ENCODE results near the gene DOCK10. TPM values are rescaled to one million over a fixed set of nuclear protein-coding genes. Genes with fewer than 3 reads are reported as not detected.

The DOCK10 gene
- total and polyA plus RNA-seq, 7 donors: 3.0 to 11.4 (median 5.4) TPM

- no peaks in the 10 kb centered on the region for H3K9me3 ChIP-seq
- H3K4me3 ChIP-seq: no peak overlapping the region
- H3K27me3 ChIP-seq: no peaks in the 10 kb centered on the region
- TF ChIP-seq, protein P1, sequence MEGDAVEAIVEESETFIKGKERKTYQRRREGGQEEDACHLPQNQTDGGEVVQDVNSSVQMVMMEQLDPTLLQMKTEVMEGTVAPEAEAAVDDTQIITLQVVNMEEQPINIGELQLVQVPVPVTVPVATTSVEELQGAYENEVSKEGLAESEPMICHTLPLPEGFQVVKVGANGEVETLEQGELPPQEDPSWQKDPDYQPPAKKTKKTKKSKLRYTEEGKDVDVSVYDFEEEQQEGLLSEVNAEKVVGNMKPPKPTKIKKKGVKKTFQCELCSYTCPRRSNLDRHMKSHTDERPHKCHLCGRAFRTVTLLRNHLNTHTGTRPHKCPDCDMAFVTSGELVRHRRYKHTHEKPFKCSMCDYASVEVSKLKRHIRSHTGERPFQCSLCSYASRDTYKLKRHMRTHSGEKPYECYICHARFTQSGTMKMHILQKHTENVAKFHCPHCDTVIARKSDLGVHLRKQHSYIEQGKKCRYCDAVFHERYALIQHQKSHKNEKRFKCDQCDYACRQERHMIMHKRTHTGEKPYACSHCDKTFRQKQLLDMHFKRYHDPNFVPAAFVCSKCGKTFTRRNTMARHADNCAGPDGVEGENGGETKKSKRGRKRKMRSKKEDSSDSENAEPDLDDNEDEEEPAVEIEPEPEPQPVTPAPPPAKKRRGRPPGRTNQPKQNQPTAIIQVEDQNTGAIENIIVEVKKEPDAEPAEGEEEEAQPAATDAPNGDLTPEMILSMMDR (IDR thresholded peaks at IDR 0.05): no peak
- TF ChIP-seq EP300 (IDR thresholded peaks at IDR 0.05) (no peak), POLR2A (IDR thresholded peaks at IDR 0.05) (no peak), POLR2AphosphoS5 (IDR thresholded peaks at IDR 0.05) (no peak)
- no peak for DNase-seq
- no peak overlapping the region for H3K27ac ChIP-seq
- WGBS, 2 donors: 50 to 73% methylated on average over 2 of the region's 2 CpGs
- intact Hi-C loops (cut with DNase I): no loop called here
- H3K4me1 ChIP-seq: no peaks in the 10 kb centered on the region
- no peaks in the 10 kb centered on the region for H3K36me3 ChIP-seq
Observed at GRCh38 chr2:224819075-224819474, 223.2 kb downstream of the DOCK10 start.

DNA sequence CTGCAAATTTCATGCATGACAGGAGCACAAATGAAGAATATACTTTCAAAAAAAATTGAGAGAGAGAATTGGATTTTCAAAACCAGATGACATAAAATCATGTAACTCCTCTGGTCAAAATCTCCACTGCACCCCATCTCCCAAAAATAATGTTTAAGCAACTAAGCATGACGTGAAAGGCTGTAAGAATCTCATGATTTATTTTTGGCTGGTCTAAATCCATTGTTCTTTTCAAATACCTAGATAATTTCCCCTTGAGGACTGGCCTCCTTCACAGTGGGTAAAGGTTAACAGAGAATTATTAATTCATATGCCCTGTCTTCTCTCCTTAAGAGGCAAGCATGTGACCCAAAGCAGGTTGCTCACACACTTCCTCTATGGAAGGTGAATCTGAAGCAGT is 224.6 kb downstream of the DOCK10 start:
- H3K27me3 ChIP-seq: no peaks in the 10 kb centered on the region
- H3K27ac ChIP-seq: no peak overlapping the region
- H3K4me3 ChIP-seq: no peak overlapping the region
- TF ChIP-seq POLR2A (IDR thresholded peaks at IDR 0.05) (no peak), EP300 (IDR thresholded peaks at IDR 0.05) (no peak), POLR2AphosphoS5 (IDR thresholded peaks at IDR 0.05) (no peak)
- TF ChIP-seq, protein P1 (IDR thresholded peaks at IDR 0.05): no peak
- H3K36me3 ChIP-seq: no peaks in the 10 kb centered on the region
- H3K9me3 ChIP-seq: no peaks in the 10 kb centered on the region
- DNase-seq: no peak
- 93% methylated on average over 1 of the region's 1 CpG for WGBS, 2 donors
- no peaks in the 10 kb centered on the region for H3K4me1 ChIP-seq
- intact Hi-C loops (cut with DNase I): no loop called here

DNA sequence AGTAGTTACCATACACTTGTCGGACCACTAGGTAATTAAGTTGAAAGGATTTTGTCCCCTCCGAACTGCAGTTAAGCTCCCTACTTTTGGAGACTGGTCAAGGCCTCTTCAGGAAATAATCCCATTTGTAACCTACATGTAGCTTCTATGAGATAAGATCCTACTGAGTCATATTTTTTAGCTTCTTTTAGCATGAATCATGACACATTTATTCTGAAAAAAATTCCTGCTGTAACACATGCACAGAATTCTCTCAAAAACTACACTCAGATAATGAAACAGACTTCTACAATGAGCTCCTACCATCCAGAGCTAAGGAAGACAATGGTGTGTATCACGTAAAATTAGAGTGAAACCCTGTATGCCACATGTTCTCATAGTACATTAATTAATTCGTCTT is 225.5 kb downstream of the DOCK10 start:
- 86 to 96% methylated on average over 4 of the region's 4 CpGs for WGBS, 2 donors

DNA sequence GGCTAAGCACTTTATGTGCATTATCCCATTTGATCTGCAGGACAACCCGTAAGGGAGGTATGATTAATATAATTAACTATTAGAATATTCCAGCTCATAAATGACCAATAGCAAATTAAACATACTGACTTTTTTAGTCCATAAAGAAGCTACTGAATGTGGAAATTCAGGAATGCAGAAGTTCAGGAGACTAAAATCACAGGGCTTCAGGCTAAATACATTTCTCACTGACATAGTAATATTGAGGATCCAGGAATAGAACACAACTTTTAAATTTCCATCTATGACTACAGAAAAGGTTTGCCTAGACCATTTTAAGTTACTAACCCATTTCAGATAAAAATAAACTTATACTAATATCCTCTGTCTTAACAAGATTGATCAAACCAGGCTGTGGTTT is 228.7 kb downstream of the DOCK10 start:
- Histone ChIP-seq H3K9me3 (no peaks in the 10 kb centered on the region), H3K27ac (no peak overlapping the region), H3K36me3 (no peaks in the 10 kb centered on the region), H3K27me3 (no peaks in the 10 kb centered on the region), H3K4me3 (no peak overlapping the region), H3K4me1 (no peaks in the 10 kb centered on the region)
- intact Hi-C loops (cut with DNase I): no loop called here
- WGBS, 2 donors: 94 to 100% methylated on average over 1 of the region's 1 CpG
- TF ChIP-seq EP300 (IDR thresholded peaks at IDR 0.05): no peak
- no peak for TF ChIP-seq POLR2AphosphoS5 (IDR thresholded peaks at IDR 0.05)
- TF ChIP-seq, protein P1 (IDR thresholded peaks at IDR 0.05): no peak
- no peak for TF ChIP-seq POLR2A (IDR thresholded peaks at IDR 0.05)
- no peak for DNase-seq

More for the DNA sequence above, 225.5 kb downstream of the DOCK10 start:
- Histone ChIP-seq H3K27ac (no peak overlapping the region), H3K4me3 (no peak overlapping the region), H3K27me3 (no peaks in the 10 kb centered on the region), H3K4me1 (no peaks in the 10 kb centered on the region), H3K9me3 (no peaks in the 10 kb centered on the region), H3K36me3 (no peaks in the 10 kb centered on the region)
- intact Hi-C loops (cut with DNase I): no loop called here
- TF ChIP-seq, protein P1 (IDR thresholded peaks at IDR 0.05): no peak
- TF ChIP-seq POLR2A (IDR thresholded peaks at IDR 0.05) (no peak), EP300 (IDR thresholded peaks at IDR 0.05) (no peak), POLR2AphosphoS5 (IDR thresholded peaks at IDR 0.05) (no peak)
- DNase-seq: no peak

Data from sigmoid colon (tissue), 7 donors.